Ishikawa (cell line): ENCODE measurements around the gene PANK3.

Source experiments
- CREB1 ChIP-seq: IDR thresholded peaks from 2 replicates; pipeline ENCODE4 v1.6.1; 2012; ENCODE audit warnings: low read depth
- EGR1 ChIP-seq: IDR thresholded peaks from 2 replicates; pipeline ENCODE4 v1.6.1; 2012
- NFIC ChIP-seq: IDR thresholded peaks from 2 replicates; pipeline ENCODE4 v1.6.1; 2012
- RAD21 ChIP-seq: IDR thresholded peaks from 2 replicates; pipeline ENCODE4 v1.6.1; 2012; ENCODE audit warnings: low read depth
- YY1 ChIP-seq: IDR thresholded peaks from 2 replicates; pipeline ENCODE4 v1.6.1; 2012; ENCODE audit warnings: low read depth
- TF ChIP-seq, protein P1 (sequence below): IDR thresholded peaks from 2 replicates; pipeline ENCODE4 v1.6.1; 2012; ENCODE audit warnings: low read depth, mild to moderate bottlenecking

DNA sequence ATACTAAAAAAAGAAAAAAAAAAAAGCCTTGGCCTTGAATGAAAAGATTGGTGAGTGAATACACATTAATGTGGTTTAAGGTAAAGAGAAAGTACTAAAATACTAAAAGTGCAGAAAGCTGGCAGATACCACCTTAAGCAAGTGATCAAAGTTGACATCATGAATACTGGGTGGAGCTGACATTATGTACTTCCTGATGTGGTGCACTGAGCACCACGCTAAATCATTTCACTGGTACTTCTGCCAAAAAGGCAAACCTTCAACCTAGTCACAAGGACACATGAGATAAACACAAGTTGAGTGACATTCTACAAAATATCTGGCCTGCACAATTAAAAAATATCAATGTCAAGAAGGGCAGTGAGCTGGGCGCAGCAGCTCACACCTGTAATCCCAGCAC, 33.8 kb upstream of the PANK3 start:
- TF ChIP-seq NFIC (no peak), YY1 (no peak), RAD21 (no peak), EGR1 (no peak), CREB1 (no peak)
- TF ChIP-seq, protein P1, sequence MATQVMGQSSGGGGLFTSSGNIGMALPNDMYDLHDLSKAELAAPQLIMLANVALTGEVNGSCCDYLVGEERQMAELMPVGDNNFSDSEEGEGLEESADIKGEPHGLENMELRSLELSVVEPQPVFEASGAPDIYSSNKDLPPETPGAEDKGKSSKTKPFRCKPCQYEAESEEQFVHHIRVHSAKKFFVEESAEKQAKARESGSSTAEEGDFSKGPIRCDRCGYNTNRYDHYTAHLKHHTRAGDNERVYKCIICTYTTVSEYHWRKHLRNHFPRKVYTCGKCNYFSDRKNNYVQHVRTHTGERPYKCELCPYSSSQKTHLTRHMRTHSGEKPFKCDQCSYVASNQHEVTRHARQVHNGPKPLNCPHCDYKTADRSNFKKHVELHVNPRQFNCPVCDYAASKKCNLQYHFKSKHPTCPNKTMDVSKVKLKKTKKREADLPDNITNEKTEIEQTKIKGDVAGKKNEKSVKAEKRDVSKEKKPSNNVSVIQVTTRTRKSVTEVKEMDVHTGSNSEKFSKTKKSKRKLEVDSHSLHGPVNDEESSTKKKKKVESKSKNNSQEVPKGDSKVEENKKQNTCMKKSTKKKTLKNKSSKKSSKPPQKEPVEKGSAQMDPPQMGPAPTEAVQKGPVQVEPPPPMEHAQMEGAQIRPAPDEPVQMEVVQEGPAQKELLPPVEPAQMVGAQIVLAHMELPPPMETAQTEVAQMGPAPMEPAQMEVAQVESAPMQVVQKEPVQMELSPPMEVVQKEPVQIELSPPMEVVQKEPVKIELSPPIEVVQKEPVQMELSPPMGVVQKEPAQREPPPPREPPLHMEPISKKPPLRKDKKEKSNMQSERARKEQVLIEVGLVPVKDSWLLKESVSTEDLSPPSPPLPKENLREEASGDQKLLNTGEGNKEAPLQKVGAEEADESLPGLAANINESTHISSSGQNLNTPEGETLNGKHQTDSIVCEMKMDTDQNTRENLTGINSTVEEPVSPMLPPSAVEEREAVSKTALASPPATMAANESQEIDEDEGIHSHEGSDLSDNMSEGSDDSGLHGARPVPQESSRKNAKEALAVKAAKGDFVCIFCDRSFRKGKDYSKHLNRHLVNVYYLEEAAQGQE = no peak
